PC-3 (cell line): ENCODE measurements around the gene ATP8A2. TPM values are rescaled to one million over a fixed set of nuclear protein-coding genes. Genes with fewer than 3 reads are reported as not detected.

Source experiments
- ATAC-seq: fragments of 200-7000 bp; cut with Tn5 transposase; 2 replicates; pipeline ENCODE4 v1.9.1; 2020; ENCODE audit warnings: mild to moderate bottlenecking, moderate library complexity
- BruUV-seq: library from RNA; stranded (reverse); fragments of 400-500 nt; replicated peaks from 2 replicates; lab custom pipeline; 2021; lab: Mats Ljungman, UMichigan
- CTCF ChIA-PET: fragments of 300-600 bp; sonication (Branson Sonifier 250); formaldehyde crosslinking; loops from one replicate; lab custom pipeline; 2022; ENCODE audit warnings: antibody characterized with exemption; lab: Charles Lee
- POLR2A ChIA-PET: fragments of 300-600 bp; sonication (Branson Sonifier 250); formaldehyde crosslinking; loops from one replicate; lab custom pipeline; 2022; ENCODE audit warnings: antibody characterized with exemption; ENCODE audit not compliant: unreplicated experiment; lab: Charles Lee
- DNase-seq: peaks from one replicate; pipeline ENCODE4 v3.0.0-alpha.2; 2015
- H2AFZ ChIP-seq: fragments of 300-600 bp; sonication (generic); 2 replicates; pipeline ENCODE4 v1.6.0; 2016; ENCODE audit warnings: antibody characterized with exemption, low read length
- H3F3A ChIP-seq: fragments of 300-600 bp; sonication (generic); one replicate; pipeline ENCODE4 v1.6.0; 2017; ENCODE audit warnings: antibody characterized with exemption, low read length, control low read depth, mild to moderate bottlenecking; ENCODE audit not compliant: unreplicated experiment
- H3K27ac ChIP-seq: fragments of 300-600 bp; sonication (generic); 2 replicates; pipeline ENCODE4 v1.5.1; 2016; ENCODE audit warnings: mild to moderate bottlenecking, low read length
- H3K27me3 ChIP-seq: fragments of 300-600 bp; sonication (generic); 2 replicates; pipeline ENCODE4 v1.6.1; 2016; ENCODE audit warnings: low read length, mixed read lengths
- H3K36me3 ChIP-seq: fragments of 300-600 bp; sonication (generic); 2 replicates; pipeline ENCODE4 v1.6.1; 2016; ENCODE audit warnings: low read depth, mixed run types, low read length, mixed read lengths
- H3K4me1 ChIP-seq: fragments of 300-600 bp; sonication (generic); 2 replicates; pipeline ENCODE4 v1.5.1; 2016; ENCODE audit warnings: low read length; ENCODE audit not compliant: insufficient read depth
- H3K4me2 ChIP-seq: fragments of 300-600 bp; sonication (generic); 2 replicates; pipeline ENCODE4 v1.6.0; 2016; ENCODE audit warnings: low read length
- H3K4me3 ChIP-seq: fragments of 300-600 bp; sonication (generic); 2 replicates; pipeline ENCODE4 v1.5.1; 2016; ENCODE audit warnings: mild to moderate bottlenecking, low read length, mixed read lengths
- H3K79me2 ChIP-seq: fragments of 300-600 bp; sonication (generic); 2 replicates; pipeline ENCODE4 v1.6.1; 2017; ENCODE audit warnings: low read length, mixed read lengths
- H3K9ac ChIP-seq: fragments of 300-600 bp; sonication (generic); 2 replicates; pipeline ENCODE4 v1.6.0; 2016; ENCODE audit warnings: mild to moderate bottlenecking, low read length
- H3K9me2 ChIP-seq: fragments of 300-600 bp; sonication (generic); replicated peaks from 2 replicates; pipeline ENCODE4 v1.6.1; 2016; ENCODE audit warnings: mixed run types, low read length, mixed read lengths
- H3K9me3 ChIP-seq: fragments of 300-600 bp; sonication (generic); 2 replicates; pipeline ENCODE4 v1.6.1; 2016; ENCODE audit warnings: low read length, mixed read lengths
- H4K20me1 ChIP-seq: fragments of 300-600 bp; sonication (generic); 2 replicates; pipeline ENCODE4 v1.6.1; 2016; ENCODE audit warnings: low read length, mixed read lengths
- EZH2 ChIP-seq: fragments of 300-600 bp; sonication (generic); IDR thresholded peaks from one replicate; pipeline ENCODE4 v1.6.1; 2017; ENCODE audit warnings: antibody characterized with exemption, mild to moderate bottlenecking, low read length; ENCODE audit not compliant: unreplicated experiment
- EZH2phosphoT487 ChIP-seq: fragments of 300-600 bp; sonication (generic); IDR thresholded peaks from 2 replicates; pipeline ENCODE4 v1.6.1; 2018; ENCODE audit warnings: mild to moderate bottlenecking, antibody characterized with exemption, low read length, borderline replicate concordance
- intact Hi-C: fragments of 100-400 bp; cut with micrococcal nuclease; formaldehyde crosslinking; loops from 2 replicates; pipeline ENCODE4 v1.9.0; 2023
- total RNA-seq: library from RNA; depleted of rRNA; stranded (reverse); fragments of >200 nt; gene quantifications from 2 replicates; pipeline ENCODE4 v1.2.3, GENCODE V29; 2014
- TF ChIP-seq, protein P1 (sequence below): fragments of 300-600 bp; sonication (generic); conservative IDR thresholded peaks from 2 replicates; pipeline ENCODE4 v1.5.1; 2017; ENCODE audit warnings: antibody characterized with exemption, low read depth, mild to moderate bottlenecking, low read length

ATP8A2 gene
- total RNA-seq, 1 experiment from 2014 or later: 0.04 TPM

DNA sequence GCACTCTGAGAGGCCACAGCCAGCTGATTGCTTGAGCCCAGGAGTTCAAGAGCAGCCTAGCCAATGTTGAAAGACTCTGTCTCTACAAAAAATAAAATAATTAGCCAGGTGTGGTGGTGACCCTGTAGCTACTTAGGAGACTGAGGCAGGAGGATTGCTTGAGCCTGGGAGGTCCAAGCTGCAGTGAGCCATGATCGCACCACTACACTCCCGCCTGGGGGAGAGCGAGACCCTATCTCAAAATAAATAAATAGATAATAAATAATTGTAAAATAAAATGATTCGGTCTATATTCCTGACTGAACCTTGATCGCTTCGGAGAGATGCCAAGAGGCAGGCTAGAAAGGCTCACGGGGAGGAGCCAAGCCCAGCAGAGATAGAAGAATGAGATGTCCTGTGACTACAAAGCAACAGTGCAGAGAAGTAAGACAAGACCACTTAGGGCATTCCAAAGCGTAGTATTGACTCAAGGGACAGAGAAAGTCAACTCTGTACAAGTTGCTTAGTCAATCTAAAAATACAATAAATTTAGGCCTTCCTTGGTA is 667.2 kb downstream of the ATP8A2 start:
- DNase-seq (no peak), ATAC-seq (no peak)
- H3K27ac ChIP-seq: no peak overlapping the region
- no peak overlapping the region for H3K4me3 ChIP-seq
- no peaks in the 10 kb centered on the region for H3K4me1 ChIP-seq
- H3K4me2 ChIP-seq: no peak overlapping the region
- no peaks in the 10 kb centered on the region for H4K20me1 ChIP-seq
- H2AFZ ChIP-seq: no peak overlapping the region
- no peaks in the 10 kb centered on the region for H3K36me3 ChIP-seq
- no peak overlapping the region for H3K9ac ChIP-seq
- CTCF ChIA-PET: no interaction called here
- BruUV-seq: no TSS peak
- H3K9me2 ChIP-seq: no peaks in the 10 kb centered on the region
- TF ChIP-seq EZH2: no peak
- no peak for TF ChIP-seq EZH2phosphoT487
- TF ChIP-seq, protein P1, sequence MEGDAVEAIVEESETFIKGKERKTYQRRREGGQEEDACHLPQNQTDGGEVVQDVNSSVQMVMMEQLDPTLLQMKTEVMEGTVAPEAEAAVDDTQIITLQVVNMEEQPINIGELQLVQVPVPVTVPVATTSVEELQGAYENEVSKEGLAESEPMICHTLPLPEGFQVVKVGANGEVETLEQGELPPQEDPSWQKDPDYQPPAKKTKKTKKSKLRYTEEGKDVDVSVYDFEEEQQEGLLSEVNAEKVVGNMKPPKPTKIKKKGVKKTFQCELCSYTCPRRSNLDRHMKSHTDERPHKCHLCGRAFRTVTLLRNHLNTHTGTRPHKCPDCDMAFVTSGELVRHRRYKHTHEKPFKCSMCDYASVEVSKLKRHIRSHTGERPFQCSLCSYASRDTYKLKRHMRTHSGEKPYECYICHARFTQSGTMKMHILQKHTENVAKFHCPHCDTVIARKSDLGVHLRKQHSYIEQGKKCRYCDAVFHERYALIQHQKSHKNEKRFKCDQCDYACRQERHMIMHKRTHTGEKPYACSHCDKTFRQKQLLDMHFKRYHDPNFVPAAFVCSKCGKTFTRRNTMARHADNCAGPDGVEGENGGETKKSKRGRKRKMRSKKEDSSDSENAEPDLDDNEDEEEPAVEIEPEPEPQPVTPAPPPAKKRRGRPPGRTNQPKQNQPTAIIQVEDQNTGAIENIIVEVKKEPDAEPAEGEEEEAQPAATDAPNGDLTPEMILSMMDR: no peak
- no peaks in the 10 kb centered on the region for H3F3A ChIP-seq
- H3K79me2 ChIP-seq: no peaks in the 10 kb centered on the region
- no peaks in the 10 kb centered on the region for H3K9me3 ChIP-seq
- POLR2A ChIA-PET: no interaction called here
- intact Hi-C loops: no loop called here
- H3K27me3 ChIP-seq: no peaks in the 10 kb centered on the region

DNA sequence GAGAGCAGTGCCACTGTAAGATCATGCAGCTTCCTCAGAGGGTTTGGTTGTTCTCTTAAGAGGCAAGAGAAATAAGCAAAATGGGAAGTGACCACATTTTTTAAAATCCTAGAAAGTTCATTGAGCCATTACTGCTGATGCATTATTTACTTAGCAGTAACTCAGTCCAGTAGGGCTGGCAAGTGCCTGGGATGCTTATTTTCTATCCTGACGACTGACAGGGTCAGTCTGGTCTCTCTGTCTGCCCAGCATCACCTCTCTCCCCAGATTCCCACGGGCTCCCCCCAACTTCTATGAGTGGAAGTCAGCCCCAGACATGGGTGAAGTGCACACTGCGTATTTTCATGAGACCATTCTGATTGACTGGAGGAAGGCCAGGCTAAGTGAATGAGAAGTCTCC is 669.7 kb downstream of the ATP8A2 start:
- no peak for ATAC-seq
- no peak overlapping the region for H3K27ac ChIP-seq
- H4K20me1 ChIP-seq: no peaks in the 10 kb centered on the region
- intact Hi-C loops: no loop called here
- H2AFZ ChIP-seq: no peak overlapping the region
- no peaks in the 10 kb centered on the region for H3K4me1 ChIP-seq
- no peak overlapping the region for H3K4me2 ChIP-seq
- H3K9me2 ChIP-seq: no peaks in the 10 kb centered on the region
- H3K4me3 ChIP-seq: no peak overlapping the region
- H3K27me3 ChIP-seq: no peaks in the 10 kb centered on the region
- TF ChIP-seq EZH2phosphoT487: no peak
- TF ChIP-seq EZH2: no peak
- TF ChIP-seq, protein P1: no peak
- ChIA-PET CTCF (no interaction called here), POLR2A (no interaction called here)
- H3K9ac ChIP-seq: no peak overlapping the region
- DNase-seq: no peak
- H3K79me2 ChIP-seq: no peaks in the 10 kb centered on the region
- H3K36me3 ChIP-seq: no peaks in the 10 kb centered on the region
- H3F3A ChIP-seq: no peaks in the 10 kb centered on the region
- H3K9me3 ChIP-seq: no peaks in the 10 kb centered on the region
- BruUV-seq: no TSS peak

DNA sequence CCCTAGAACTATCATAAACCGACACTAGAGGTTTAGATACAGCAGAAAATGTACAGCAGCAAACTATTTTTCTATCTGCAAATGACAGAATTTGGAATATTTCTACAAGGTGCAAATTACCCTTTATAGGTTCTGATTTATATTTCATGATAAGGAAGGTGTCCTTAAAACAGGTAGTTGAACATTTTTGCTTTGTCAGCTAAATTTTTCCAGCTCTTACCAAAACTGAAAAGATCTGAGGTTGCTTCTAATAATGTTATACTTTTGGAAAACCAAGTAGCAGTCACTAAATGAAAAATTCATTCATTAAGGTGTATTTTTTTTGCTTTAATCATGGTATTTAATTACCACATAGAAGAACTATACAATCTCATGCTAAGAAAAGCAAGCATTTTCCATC is 671.0 kb downstream of the ATP8A2 start:
- H3K9me2 ChIP-seq: no peaks in the 10 kb centered on the region
- no peak overlapping the region for H2AFZ ChIP-seq
- DNase-seq (no peak), ATAC-seq (no peak)
- no peaks in the 10 kb centered on the region for H3K27me3 ChIP-seq
- no peaks in the 10 kb centered on the region for H3K79me2 ChIP-seq
- CTCF ChIA-PET: no interaction called here
- intact Hi-C loops: no loop called here
- POLR2A ChIA-PET: no interaction called here
- H3K4me2 ChIP-seq: no peak overlapping the region
- H3K36me3 ChIP-seq: no peaks in the 10 kb centered on the region
- no peak for TF ChIP-seq EZH2
- TF ChIP-seq, protein P1: no peak
- TF ChIP-seq EZH2phosphoT487: no peak
- BruUV-seq: no TSS peak
- H3K27ac ChIP-seq: no peak overlapping the region
- H3F3A ChIP-seq: no peaks in the 10 kb centered on the region
- no peaks in the 10 kb centered on the region for H3K9me3 ChIP-seq
- no peak overlapping the region for H3K4me3 ChIP-seq
- no peak overlapping the region for H3K9ac ChIP-seq
- H3K4me1 ChIP-seq: no peaks in the 10 kb centered on the region
- no peaks in the 10 kb centered on the region for H4K20me1 ChIP-seq
